Calu3 (cell line): ENCODE data around the gene CXCL3. TPM values are rescaled to one million over a fixed set of nuclear protein-coding genes. Genes with fewer than 3 reads are reported as not detected.

Experiments used
- BruUV-seq: library from RNA; stranded (reverse); fragments of 400-500 nt; replicated peaks from 2 replicates; lab custom pipeline; 2021; lab: Mats Ljungman, UMichigan
- CTCF ChIA-PET: fragments of 300-600 bp; sonication (Branson Sonifier 250); formaldehyde crosslinking; loops from one replicate; lab custom pipeline; 2022; ENCODE audit warnings: antibody characterized with exemption; lab: Charles Lee
- DNase-seq: peaks from one replicate; pipeline ENCODE4 v3.0.0; 2022
- H3K27ac Mint-ChIP-seq: one replicate; pipeline ENCODE4 v1.8.0; 2022; ENCODE audit warnings: mixed read lengths; ENCODE audit not compliant: unreplicated experiment
- H3K27me3 Mint-ChIP-seq: one replicate; pipeline ENCODE4 v1.8.0; 2022; ENCODE audit warnings: mixed read lengths; ENCODE audit not compliant: unreplicated experiment
- H3K36me3 Mint-ChIP-seq: one replicate; pipeline ENCODE4 v1.8.0; 2022; ENCODE audit warnings: mild to moderate bottlenecking, moderate library complexity, mixed read lengths; ENCODE audit not compliant: insufficient read depth, unreplicated experiment
- H3K4me1 Mint-ChIP-seq: one replicate; pipeline ENCODE4 v1.8.0; 2022; ENCODE audit warnings: mild to moderate bottlenecking, low read depth, mixed read lengths; ENCODE audit not compliant: unreplicated experiment
- H3K4me3 Mint-ChIP-seq: one replicate; pipeline ENCODE4 v1.8.0; 2022; ENCODE audit warnings: mild to moderate bottlenecking, low read depth, moderate library complexity, mixed read lengths; ENCODE audit not compliant: unreplicated experiment
- H3K9me3 Mint-ChIP-seq: one replicate; pipeline ENCODE4 v1.8.0; 2022; ENCODE audit warnings: low read depth, mixed read lengths; ENCODE audit not compliant: unreplicated experiment
- intact Hi-C: fragments of 100-400 bp; cut with micrococcal nuclease; formaldehyde crosslinking; loops from one replicate; pipeline ENCODE4 v1.10.0; 2022; ENCODE audit not compliant: unreplicated experiment
- total RNA-seq: library from RNA; stranded (reverse); gene quantifications from 2 replicates; pipeline ENCODE4 v1.2.3, GENCODE V29; 2022
- TF ChIP-seq, protein P1 (sequence below): fragments of 200-600 bp; IDR thresholded peaks from one replicate; pipeline ENCODE4 v1.8.0; 2022; ENCODE audit warnings: antibody characterized with exemption; ENCODE audit not compliant: unreplicated experiment

CXCL3 gene
- total RNA-seq, 1 experiment from 2014 or later, result 153 TPM

DNA sequence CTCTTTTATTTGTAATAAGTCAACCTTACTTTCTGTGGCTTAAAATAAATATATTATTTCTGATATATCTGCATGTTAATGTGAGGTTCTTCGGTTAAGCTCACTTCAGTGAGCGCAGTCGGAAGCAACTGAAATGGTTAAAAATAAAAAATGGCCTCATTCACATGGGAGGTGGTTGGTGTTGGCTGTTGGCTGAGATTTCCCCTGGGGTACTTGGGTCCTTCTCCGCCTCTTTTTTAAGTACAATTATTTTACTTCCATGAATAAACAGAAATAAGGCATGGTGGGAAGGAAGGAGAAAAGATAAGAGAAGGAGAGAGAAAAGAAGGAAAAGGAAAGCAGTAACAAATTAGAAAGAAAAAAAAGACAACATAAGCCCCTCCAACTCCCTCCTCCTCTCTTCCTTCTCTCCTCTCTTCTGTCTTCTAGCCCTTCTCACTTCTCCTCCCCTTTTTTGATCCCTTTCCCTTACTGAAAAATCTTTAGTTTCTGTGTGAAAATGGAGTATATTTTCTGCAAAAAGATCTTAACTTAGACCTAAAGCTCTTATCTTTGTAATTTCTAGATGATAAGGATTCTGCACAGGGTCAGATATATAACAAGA is 19.7 kb upstream of the CXCL3 start:
- H3K9me3 Mint-ChIP-seq, result no peaks in the 10 kb centered on the region
- H3K27ac Mint-ChIP-seq, result no peak overlapping the region
- TF ChIP-seq, protein P1, sequence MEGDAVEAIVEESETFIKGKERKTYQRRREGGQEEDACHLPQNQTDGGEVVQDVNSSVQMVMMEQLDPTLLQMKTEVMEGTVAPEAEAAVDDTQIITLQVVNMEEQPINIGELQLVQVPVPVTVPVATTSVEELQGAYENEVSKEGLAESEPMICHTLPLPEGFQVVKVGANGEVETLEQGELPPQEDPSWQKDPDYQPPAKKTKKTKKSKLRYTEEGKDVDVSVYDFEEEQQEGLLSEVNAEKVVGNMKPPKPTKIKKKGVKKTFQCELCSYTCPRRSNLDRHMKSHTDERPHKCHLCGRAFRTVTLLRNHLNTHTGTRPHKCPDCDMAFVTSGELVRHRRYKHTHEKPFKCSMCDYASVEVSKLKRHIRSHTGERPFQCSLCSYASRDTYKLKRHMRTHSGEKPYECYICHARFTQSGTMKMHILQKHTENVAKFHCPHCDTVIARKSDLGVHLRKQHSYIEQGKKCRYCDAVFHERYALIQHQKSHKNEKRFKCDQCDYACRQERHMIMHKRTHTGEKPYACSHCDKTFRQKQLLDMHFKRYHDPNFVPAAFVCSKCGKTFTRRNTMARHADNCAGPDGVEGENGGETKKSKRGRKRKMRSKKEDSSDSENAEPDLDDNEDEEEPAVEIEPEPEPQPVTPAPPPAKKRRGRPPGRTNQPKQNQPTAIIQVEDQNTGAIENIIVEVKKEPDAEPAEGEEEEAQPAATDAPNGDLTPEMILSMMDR, result no peak
- H3K4me3 Mint-ChIP-seq, result no peak overlapping the region
- DNase-seq, result no peak
- peaks cover 16% of the 10 kb centered on the region for H3K4me1 Mint-ChIP-seq
- intact Hi-C loops, result no loop called here
- BruUV-seq, result no TSS peak
- CTCF ChIA-PET, result interaction anchor here (0.6 kb wide), 1 partner anchor 388 kb away, joined by 8 read pairs; no protein-coding TSS in a partner anchor
- H3K36me3 Mint-ChIP-seq, result peaks cover 6% of the 10 kb centered on the region
- no peaks in the 10 kb centered on the region for H3K27me3 Mint-ChIP-seq

DNA sequence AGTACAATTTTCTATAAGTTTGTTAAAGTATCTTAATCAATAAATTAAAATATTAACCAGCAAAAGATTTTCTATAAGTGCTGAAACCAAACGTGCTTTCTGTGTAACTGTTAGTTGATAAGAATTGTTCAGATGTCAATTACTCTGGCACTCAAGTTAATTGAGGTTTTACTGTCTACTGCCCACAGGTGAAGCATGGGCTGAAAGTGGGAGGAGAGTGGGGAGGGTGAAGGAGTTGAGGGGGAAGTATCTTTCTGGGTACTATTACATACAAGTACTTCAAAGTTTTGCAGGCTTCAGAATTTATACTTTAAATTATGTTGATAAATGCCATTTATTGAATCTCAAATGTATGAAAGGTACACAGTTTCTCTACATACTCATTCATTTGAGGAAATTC is 19.1 kb upstream of the CXCL3 start:
- BruUV-seq, result no TSS peak
- no peak for DNase-seq
- peaks cover 6% of the 10 kb centered on the region for H3K36me3 Mint-ChIP-seq
- TF ChIP-seq, protein P1, result no peak
- H3K4me1 Mint-ChIP-seq, result peaks cover 11% of the 10 kb centered on the region
- CTCF ChIA-PET, result interaction anchor here (1.1 kb wide), 1 partner anchor 59 kb away, joined by 4 read pairs; the partner anchor contains the start of gene CXCL5
- intact Hi-C loops, result no loop called here
- H3K4me3 Mint-ChIP-seq, result no peak overlapping the region
- H3K27me3 Mint-ChIP-seq, result no peaks in the 10 kb centered on the region
- peak overlapping the region; percentile 91 for H3K27ac Mint-ChIP-seq
- no peaks in the 10 kb centered on the region for H3K9me3 Mint-ChIP-seq

DNA sequence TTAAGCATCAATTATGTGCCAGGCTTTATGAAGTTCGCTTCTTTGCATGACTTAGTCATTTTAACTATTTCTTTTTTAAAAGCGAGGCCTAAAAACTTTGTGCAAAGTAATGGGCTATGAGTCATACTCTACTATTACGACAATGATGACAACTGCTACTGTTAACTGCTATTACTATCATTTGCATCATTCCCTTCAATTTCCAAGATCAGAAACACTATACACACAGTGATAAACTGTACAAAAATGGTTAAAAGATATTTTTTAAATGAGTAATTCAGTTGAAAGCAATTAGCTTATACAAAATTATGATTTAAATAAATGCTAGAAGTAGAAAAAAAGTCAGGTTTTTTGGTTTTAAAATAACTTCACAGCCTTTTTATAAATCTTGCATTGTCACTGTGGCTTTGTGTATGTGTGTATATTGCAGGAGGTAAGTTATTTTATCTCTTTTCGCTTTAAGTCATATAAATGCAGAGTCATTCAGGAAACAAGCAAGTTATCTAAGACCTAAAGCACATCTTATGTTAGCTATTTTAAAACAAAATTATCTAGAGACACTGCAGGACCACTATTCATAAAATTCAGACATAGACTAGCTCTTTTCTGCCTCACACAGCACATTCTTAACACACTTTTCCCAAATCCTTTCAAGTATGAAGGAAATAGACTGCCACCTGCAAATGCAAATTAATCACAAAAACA is 18.5 kb upstream of the CXCL3 start:
- peaks cover 6% of the 10 kb centered on the region for H3K36me3 Mint-ChIP-seq
- intact Hi-C loops, result no loop called here
- no peak overlapping the region for H3K4me3 Mint-ChIP-seq
- H3K27me3 Mint-ChIP-seq, result no peaks in the 10 kb centered on the region
- peak overlapping the region; percentile 91 for H3K27ac Mint-ChIP-seq
- no TSS peak for BruUV-seq
- no peaks in the 10 kb centered on the region for H3K9me3 Mint-ChIP-seq
- H3K4me1 Mint-ChIP-seq, result peaks cover 7% of the 10 kb centered on the region
- no peak for DNase-seq
- TF ChIP-seq, protein P1, result no peak
- CTCF ChIA-PET, result interaction anchor here (1.1 kb wide), 3 partner anchors 12 to 59 kb away, joined by 3 to 6 read pairs (median 4); partner anchors contain the start of gene CXCL5

GRCh38 chr4:74056114-74056857 is 17.8 kb upstream of the CXCL3 start:
- no TSS peak for BruUV-seq
- Mint-ChIP-seq H3K27ac (peak overlapping the region; percentile 91), H3K4me1 (peaks cover 7% of the 10 kb centered on the region), H3K4me3 (no peak overlapping the region), H3K9me3 (no peaks in the 10 kb centered on the region), H3K27me3 (no peaks in the 10 kb centered on the region), H3K36me3 (peaks cover 6% of the 10 kb centered on the region)
- TF ChIP-seq, protein P1, result no peak
- no peak for DNase-seq
- CTCF ChIA-PET, result interaction anchor here (0.7 to 1.1 kb wide), 4 partner anchors 11 to 58 kb away, joined by 3 to 6 read pairs (median 4); partner anchors contain the start of gene CXCL5
- intact Hi-C loops, result no loop called here
